ENCODE results near the gene MGAT2.

Gene MGAT2

DNA sequence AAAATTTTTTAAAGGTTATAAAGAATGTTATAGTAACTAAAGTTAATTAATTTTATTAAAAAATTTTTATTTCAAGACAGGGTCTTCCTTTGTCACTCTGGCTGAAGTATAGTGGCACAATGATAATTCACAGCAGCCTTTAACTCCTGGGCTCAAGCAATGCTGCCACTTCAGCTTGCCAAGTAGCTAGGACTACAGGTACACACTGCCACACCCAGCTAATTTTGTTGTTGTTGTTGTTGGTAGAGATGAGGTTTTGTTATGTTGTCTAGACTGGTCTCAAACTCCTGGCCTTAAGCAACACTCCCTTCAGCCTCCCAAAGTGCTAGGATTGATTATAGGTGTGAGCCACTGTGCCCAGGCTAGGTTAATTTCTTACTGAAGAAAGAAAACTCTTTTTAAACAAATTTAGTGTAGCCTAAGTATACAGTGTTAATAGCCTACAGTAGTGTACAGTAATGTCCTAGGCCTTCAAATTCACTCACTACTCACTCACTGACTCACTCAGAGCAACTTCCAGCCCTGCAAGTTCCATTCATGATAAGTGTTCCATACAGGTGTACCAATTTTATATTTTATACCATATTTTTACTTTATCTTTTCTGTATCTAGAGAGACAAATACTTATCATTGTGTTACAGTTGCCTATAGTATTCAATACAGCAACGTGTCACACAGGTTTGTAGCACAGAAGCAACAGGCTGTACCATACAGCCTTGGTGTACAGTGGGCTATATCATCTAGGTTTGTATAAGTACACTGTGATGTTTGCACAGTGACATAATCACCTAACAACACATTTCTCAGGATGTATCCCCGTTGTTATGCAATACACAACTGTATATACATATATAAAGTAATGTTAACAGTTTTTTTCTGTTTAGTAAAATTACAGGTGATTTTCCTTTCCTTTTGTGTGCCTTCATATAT is 39.2 kb downstream of the MGAT2 start:
- peak; percentile 21 for FAIRE-seq

DNA sequence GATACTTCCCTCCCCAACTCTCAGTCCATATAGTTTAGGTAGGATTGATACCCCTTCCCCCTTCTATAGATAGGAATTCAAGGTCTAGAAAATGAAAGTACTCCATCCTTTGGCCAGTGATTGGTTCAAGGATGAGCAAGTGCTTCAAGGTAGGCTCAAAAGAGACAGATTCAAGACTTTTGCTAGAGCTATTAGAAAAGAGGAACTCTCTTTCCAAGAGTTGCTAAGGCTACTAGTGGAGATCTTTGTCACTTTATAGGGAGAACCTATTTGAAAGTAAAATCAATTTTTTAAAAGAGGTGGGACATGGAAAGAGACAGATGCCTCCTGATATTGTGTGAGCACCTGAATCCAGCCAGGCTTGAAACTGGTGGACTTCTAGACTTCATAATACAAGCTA is 49.9 kb downstream of the MGAT2 start:
- FAIRE-seq: no peak
